GM21381 (cell line): ENCODE results near the gene QSOX2.

Experiments
- ATAC-seq: cut with Tn5 transposase; IDR thresholded peaks from one replicate; pipeline ENCODE4 v1.9.1; 2021; ENCODE audit warnings: mild to moderate bottlenecking, moderate library complexity; ENCODE audit not compliant: unreplicated experiment

The QSOX2 gene

DNA sequence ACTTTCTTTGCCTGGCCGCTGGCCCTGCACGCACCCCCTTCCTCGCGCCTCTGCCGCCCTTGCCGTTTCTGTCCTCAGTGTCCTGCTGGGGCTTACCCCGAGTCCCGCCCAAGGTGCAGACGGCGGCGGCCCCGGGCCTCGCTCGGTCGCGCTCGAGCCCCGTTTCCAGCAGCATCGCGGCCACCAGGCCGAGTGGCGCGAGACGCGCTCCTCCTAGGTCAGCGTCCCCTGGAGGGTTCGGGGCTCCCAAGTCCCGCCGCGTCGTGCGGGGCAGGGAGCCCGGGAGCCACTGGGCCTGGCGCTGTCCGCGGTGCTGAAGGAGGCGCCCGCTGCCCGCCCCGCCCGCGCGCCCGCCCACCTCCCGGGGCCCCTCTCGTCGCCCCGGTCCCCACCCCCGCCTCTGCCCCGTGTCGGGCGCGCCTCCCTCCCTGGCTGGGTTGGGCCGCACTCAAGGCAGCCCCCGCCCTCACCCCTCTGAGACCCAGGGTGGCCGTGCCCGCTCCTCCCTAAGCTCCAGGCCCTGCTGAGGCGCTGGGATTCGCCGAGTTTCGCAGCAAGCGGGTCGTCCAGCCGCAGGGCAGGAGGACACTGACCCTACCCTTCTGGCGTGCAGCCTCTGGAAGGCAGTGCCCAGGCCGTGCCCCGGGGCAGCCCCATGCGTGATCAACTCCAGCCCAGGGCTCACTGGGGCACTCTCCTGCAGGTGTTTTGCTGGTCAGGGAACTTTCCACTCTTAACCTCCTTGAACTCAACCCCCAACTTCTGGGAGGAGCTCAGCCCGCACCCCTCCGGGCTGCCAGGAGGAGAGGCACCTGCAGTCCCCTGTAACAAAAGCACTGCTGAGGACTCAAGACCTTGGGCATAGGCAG lies 40.5 kb downstream of the QSOX2 start, which contains the start of gene LHX3:
Gene LHX3, minus strand, starts transcription at position 291 of the 869 bp plus-strand sequence. Its CDS starts 116 bp downstream, at position 175.
- no peak for ATAC-seq

DNA sequence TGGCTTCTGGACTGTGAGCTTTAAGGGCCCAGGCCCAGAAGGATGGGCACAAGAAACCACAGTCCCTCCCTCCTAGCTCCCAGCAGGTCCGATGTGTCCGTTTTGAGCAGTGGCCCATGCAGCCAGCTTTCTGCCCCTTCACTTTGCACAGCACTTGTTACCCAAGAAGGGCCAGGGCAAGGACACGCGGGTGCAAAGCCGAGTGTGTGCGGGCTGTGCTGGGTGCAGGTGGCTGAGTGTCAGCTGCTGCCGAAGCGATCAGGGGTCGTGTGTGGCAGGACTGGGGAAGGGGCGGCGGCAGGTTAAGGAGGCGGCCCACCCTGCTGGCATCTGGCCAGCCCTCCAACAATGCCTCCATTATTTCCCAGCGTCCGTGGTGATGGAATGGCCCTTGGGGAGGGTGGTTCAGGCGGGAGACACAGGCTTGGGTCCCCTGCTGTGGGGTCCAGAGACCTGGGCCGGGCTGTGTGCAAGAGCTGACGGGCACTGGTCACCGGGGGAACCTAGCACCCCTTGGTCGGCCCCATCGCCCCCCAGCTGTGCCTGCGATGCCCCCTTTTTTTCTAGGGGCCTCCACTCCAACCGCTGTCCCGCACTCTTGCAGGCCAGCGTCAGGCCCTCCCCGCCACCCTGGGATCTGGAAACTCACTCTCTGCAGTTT lies 41.3 kb downstream of the QSOX2 start:
- no peak for ATAC-seq

DNA sequence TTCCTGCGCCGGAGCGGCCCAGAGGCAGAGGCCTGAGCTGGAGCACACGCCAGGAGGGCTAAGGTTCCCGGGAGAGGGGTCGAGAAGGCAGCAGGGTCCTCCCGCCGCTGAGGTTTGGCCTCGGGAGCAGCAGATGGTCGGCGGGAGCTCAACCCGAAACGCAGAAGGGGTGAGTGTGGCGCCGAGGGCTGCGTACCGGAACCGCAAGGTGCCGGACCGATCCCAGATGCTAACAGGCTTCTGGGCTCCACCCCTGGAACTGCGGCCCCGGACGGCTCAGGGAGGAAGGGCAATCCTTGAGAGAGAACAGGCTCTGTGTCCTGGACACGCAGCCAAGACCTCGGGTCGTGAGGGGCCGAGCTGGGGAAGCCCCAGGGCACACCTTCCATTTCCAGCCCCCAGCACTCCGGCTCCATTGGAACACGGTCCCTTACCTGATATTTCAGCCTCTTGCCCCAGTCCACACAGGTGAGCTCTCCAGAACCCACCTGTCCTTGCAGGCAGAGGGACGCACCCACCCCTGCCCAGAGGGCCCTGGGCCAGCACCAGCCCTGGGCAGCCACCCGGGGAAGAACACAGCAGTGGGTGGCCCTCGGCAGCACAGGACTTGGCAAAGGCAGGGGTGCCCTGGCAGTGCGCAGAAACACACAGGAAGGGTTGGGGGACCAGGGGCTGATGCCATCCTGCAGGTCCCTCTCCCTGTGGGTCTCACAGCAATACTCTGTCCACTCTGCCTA lies 42.0 kb downstream of the QSOX2 start:
- ATAC-seq: no peak

DNA sequence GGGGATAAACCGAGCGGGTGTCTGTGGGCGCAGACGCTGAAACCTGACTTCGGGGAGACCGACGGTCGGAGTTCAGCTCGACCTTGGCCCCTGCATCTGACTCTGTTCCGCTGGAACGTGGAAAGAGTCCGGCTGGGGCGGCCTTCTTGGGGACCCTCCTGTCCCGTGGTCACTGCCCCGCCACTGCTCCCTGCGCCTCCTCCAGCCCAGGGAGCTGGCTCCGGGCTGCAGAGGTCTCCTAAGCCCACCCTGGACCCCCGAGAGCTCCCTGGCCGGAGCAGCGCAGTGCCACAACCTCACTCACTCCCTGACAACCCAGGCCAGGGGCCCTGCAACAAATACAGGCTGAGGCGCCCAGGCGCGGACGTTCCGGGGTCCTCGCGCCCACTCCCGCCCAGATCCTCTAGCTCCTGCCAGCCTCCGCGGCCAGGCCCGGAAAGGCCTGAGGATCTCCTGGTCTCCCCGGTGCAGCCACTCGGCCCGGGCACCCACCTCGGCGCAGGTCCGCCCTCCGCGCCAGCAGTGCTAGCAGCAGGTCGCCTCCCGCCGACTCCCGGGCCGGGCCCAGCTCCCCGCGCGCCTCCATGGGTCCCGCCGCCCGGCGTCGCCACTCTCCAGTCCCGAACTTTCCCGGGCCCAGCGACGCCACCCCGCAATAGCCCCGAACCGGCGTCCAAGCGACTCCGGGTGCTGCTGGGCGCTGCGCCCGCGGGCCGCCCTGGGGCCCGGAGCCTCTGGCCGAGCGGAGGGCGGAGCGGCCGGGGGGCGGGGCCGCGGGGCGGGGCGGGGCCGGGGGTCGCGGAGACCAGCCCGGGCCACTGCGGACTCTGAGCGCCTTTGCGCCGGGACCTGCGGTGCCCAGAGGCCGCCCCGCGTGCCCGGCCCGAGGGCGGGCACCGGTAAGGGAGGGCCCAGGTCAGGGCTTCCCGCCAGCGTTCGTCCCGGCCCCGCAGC lies 42.9 kb downstream of the QSOX2 start:
- no peak for ATAC-seq

DNA sequence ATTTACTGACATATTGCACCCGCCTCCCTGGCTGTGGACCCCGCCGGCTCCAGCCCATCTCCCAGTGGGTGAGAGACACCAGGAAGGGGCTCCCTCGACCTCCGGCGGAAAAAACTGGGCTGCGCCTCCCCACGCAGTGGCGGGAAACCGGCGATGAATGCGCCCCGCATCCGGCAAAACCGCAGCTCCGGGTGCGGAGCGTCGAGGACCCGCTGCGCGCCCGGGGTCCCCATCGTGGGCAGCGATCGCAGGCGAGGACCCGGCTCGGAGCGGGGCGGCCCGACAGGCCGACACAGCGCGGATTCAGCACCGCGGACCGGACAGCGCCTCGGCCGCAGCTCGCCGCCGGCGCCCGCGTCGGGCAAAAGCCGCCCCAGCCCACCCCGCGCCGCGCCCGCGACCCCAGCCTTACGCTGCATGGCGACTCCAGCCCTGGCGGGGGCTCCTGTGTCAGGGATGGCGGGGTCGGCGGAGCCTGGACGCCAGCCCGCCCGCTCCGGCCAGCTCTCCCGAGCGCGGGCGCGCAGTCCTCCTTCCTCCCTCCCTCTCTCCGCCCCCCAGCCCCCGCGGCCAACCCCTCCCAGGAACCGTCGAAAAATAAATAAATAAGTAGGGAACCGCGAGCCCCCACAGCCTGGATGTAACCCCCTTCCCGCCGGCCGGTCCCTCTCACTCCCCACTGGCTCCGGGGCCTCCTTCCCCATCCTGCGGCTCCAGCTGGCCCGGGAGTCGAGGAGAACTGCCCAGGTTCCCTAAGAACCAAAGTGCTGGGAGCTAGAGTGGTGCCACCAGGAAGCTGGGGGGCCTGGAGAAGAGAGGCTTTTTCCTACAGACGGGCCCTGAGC lies 43.8 kb downstream of the QSOX2 start:
- ATAC-seq: no peak

DNA sequence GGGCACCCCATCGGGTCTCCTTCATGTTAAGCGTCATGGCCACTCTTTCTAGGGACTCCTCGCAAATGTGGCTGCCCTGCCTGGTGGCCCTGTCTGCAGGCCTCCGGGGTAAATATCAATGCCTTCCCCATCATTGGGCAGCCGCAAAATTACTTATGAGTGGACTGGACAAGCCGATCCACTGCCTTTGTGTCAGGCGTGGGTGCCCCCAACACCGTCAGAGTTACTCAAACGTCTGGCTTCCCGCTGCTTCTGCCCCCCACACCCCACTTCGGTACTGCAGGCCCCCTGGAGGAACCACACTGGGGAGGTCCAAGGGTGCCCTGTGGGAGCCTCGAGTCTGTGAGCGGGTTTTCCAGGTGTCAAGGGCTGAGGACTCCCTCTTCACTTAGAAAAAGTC lies 44.4 kb downstream of the QSOX2 start:
- no peak for ATAC-seq

DNA sequence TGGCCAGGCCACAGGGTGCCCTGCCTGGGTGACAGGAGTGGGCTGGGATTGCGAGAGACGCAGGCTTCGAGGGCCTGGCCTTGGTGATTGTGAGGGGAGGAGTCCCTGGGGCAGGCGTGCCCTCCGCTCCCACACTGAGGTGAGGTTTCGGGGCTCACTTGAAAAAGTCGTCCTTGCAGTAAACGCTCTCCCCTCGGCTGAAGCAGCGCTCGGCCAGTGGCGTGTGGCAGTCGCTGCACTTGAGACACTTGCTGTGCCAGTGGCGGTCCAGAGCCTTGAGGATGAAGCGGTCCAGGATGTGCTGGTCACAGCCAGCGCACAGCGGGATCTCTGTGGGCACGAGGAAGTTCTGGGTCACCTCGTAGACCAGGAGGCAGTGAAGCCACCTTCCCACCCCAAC lies 45.2 kb downstream of the QSOX2 start:
- no peak for ATAC-seq

DNA sequence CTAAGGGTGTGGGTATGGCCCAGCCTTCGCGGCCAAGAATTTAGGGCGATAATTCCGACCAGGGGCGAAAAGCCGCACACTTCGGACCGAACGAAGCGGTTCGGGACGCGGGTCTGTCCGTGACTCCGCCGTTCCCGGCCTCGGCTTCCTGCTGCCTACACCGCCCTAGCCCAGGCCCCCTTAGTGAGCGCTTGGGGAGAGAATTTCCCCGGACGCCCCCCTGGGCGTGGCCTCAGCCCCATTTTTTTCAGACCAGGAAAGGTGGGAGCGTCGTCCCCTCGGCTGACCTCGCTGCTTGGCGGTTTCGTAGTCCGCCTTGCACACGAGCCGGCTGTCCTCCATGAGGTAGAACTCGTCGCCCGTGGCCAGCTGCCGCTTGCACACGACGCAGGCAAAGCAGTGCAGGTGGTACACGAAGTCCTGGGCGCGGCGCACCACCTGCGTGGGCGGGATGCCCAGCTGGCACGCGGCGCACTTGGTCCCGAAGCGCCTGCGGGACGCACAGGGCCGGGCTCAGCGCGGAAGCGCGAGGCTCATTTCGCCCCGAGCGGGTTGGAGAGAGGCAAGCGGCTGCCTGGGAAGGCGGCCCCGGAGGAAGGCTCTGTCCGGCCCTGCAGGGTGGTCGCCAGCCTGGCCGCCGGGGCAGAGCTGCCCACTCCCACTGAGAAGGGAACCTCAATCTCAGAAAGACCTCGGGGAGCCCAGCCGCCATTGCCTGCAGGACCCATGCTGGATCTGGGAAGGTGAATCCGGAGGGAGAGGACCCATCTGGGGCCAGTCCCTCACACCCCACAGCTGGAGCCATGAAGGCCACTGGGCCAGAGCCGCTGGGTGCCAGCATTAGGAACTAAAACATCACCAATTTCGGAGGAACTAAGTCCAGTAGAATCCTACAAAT lies 46.0 kb downstream of the QSOX2 start:
- no peak for ATAC-seq

DNA sequence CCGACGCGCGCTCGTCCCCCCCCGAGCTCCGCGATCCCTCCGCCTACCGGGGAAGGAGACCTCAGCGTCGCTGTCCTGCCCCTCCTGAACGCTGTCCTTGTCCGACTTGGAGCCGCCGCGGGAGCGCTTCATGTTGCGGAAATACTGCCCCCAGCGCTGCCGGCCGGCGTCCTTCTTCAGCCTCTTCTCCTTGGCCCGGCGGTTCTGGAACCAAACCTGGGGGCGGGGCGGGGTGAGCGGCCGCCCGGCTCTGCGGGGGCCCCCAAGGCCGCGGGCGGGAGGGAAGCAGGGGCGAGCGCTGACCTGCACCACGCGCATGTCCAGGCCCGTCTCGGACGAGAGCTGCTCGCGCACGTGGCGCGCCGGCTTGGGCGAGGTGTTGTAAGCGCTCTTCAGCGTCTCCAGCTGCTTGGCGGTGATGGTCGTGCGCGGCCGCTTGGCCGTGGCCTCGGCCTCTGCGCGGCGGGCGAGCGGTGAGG lies 47.0 kb downstream of the QSOX2 start:
- no peak for ATAC-seq

DNA sequence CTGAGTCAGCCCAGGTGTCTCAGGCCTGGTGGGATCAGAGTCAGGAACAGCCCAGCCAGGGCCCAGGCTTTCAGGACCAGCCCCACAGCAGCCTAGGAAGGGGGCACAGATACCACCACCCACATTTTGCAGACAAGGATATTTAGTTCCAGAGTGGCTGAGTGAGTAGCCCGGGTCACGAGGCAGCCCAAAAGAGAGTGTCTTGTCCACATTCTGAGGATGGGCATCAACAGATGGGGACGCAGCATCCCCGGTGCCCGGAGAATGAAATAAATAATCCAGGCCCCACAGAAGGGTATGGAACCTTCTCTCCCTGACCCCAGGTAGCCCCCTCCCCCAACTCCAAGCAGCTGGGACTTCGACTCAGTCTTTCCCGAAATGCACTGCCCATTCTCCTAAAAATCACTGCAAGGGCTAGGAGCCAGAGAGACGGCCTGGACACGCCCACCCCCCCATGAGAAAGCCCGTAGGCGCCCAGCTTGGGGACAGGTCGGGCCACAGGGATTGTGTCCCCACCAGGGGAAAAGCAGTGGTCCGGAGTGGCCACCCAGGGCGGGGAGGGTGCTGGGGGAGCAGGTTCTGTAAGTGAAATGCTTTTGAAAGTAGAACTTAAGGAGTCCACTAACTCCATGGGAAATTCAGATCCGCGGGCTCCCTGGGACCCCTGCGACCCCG lies 47.5 kb downstream of the QSOX2 start:
- no peak for ATAC-seq

DNA sequence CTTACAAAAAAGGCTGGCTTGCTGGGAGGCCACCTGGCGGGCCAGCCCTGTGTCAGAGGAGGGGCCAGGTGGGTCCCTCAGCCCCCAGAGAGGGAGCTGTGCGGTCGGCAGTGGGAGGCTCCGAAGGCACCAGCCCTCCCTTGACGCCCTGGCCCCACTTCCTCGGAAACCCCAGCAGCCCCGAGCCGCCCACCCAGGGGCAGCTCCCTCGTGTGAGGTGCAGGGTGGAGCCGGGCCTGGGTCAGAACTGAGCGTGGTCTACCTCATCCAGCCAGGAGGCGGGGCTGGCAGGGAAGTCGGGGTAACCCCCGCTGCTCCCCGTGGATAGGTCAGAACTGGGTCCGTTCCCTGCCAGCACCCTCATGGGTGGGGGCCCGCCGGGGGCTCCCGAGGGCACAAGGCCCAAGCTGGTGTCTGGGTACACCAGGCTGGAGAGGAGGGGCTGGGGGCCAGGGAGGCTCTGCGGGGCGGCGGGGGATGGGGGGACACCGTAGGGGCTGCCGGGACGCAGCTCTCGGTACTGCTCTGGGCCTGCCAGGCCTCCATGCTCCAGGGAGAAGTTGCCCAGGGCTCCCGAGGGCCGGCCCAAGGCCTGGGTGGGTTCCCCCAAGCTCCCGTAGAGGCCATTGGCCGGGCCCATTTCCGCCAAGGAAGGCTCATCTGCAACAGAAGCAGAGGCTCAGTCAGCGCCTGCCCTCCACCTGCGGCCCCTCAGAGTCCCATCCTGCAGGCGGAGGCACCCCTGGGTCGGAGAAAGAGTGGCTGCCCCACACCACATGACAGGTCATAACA lies 48.3 kb downstream of the QSOX2 start:
- ATAC-seq: no peak

DNA sequence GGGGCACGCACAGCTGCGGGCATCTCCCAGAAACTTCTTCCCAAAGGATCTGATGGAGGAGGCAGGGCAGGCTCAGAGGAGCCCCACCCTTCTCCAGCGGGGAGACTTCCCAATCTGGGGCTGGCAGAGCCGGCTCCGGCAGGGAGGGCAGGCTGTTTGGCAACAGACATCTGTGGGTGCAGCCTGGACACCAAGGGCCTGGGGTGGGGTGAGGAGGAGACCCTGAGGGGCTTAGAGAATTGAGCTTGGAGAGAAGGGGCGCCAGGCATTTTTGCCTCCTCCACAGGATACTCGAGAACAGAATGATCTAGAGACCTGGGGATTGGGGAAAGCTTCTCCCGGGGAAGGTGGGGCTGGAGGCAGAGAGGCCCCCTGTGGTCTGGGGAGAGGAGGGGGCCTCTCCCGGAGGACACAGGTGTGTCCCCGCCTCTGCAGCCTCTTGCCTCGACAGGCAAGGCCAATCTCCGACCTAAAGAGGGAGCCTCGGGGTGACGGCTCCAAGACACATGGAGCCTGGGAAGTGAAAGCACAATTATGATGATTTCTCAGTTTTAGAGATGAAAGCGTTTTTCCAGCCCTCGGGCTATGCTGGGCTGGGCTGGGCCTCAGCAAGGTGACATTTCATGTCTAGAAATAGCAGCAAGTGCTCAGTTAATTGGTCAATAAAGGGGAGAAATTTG lies 49.1 kb downstream of the QSOX2 start:
- ATAC-seq: no peak

DNA sequence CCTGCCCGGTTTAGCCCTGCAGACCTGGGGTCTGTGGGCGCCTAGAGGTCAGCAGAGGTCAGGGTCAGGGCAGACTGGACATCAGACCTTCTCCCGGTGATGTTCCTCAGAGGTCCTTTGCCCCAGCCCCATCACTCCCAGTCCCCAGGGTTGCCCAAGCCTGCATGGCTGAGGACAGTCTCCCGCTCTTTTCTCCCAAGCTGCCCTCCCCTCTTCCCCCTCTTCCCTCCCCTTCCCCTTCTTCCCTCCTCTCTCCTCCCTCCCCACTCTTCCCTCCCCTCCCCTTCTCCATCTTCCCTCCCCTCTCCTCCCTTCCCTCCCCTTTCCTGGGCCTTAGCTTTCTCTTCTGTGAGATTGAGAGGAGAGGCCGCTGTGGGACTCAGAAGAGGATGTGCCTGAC lies 51.1 kb downstream of the QSOX2 start:
- ATAC-seq: no peak

DNA sequence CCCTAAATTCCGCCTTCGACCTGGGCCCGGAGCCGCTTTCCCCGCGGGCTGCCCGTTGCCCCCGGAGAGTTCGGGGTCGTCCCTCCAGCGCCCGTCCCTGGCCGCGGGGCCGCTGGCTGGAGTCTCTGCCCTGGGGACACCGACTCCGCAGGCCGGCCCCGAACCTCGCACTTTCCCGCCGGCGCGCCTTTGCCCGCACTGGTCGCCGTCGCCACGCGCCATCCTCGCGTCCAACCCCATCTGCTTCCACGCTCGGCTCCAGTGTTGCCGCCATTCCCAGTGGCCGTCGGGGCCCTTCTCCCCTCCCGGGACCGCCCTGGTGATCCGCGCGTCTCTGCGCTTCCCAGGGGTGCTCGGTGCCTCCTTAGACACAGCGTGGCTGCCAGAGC lies 51.7 kb downstream of the QSOX2 start:
- no peak for ATAC-seq

DNA sequence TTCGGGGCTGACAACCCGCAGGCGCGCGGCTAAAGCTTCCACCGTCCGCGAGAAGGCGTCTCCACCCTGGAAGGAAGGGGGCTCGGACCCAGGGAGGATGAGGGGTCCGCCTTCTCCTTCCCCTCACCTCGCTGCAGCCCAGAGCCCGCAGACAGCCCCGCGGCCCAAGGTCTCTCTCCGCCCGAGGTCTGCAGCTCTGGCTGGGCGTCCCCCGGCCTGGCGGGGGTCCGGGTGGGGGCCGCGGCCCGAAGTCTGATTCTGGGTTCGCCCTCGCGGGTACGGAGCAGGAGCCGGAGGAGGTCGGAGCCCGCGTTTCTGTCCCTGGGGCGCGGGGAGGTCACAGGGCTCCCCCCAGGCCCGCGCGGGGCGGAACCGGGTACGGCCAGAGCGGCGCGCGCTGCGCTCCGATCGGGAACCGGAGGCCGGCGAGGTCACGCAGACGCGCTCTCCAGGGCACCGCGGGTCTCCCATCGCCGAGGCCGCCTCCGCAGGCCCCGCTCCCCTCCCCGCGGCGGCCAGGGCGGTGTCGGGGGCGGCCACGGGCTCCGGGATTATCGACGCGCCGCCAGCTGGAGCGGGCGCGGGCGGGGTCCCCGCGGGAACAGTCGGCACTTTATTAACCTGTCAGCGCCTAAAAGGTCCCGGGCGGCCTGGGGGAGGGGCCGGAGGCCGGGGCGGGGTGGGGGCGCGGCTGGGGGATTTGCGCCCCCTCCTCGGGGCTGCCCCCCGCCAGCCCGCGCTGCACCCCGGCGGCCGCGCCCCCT lies 52.3 kb downstream of the QSOX2 start:
- ATAC-seq: no peak
